ENCODE measurements around the gene SLC4A8. TPM values are rescaled to one million over a fixed set of nuclear protein-coding genes. Genes with fewer than 3 reads are reported as not detected.

Gene SLC4A8
- total RNA-seq, 3 donors from 2014 or later (not counting 1 experiment from before 2014, with no cell fraction given), result 9.8 to 19.2 (median 13.6) TPM

DNA sequence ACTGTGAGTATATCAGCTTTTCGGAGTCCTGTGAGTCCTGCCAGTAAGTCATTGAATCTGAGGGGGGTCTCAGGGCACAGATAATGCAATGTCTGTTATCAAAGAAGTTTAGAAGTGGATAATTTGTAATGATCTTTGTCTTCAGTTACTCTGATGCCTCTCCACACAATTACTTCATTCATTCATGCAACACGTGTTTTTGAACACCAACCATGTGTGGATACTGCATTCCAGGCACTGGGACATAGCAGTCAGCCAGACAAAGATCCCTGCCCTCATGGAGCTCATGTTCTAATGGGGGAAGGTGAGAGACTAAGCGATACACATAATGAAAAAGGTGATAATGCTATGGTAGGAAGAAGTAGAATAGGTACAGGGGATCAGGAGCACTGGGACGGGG lies 105.6 kb downstream of the SLC4A8 start:
- no peaks in the 10 kb centered on the region for H3K9me3 Mint-ChIP-seq
- WGBS (ENCODE audit: insufficient coverage), result 94% methylated on average over 4 of the region's 4 CpGs
- intact Hi-C loops (cut with micrococcal nuclease), result no loop called here

DNA sequence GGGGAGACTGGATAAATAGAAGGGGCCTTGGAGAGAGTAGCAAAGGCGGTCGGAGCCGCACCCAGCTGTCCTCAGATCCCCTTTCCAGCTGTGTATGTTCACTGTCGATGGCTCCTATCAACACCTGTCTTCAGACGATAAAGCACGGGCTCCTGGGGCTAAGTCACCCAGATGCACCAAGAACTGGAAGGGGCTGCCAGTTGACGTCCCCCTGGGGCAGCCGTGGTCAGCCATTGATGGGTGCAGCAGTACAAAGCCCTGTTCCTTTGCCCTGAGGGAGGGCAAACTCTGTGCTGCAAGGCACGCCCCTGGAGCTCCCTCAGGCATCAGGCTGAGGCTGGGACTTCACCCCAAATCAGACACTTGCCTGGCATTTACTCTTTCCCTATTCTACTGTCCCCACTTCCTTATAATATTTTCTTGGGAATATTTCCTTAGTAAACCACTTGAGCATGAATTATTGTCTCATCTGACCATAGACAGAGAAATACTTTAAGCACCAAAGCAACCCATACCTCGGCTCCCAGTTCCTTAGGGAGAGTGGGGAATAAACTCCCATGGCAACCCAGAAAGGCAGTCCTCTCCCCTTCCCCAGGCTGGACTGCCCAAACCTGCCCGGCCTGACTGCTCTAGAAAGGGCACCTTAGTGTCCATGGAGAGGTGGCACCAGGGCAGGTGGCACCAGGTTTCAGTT lies 106.8 kb downstream of the SLC4A8 start:
- H3K27me3 ChIP-seq (ENCODE audit: control insufficient read depth, insufficient read depth, low read length), result no peaks in the 10 kb centered on the region
- Mint-ChIP-seq H3K4me1 (peaks cover 0 to 9% of the 10 kb centered on the region in 2 donors), H3K9me3 (no peaks in the 10 kb centered on the region), H3K4me3 (no peak overlapping the region), H3K27ac (no peak overlapping the region), H3K36me3 (no peaks in the 10 kb centered on the region), H3K27me3 (ENCODE audit: low read depth in 2 of 2) (peaks cover 15 to 35% of the 10 kb centered on the region in 2 donors)
- peaks cover 4% of the 10 kb centered on the region for H3K4me1 ChIP-seq (ENCODE audit: control insufficient read depth, insufficient read depth, low read length)
- no peak overlapping the region for H3K27ac ChIP-seq (ENCODE audit: low read length)
- intact Hi-C loops (cut with micrococcal nuclease), result no loop called here
- no peak for DNase-seq
- no peak for ATAC-seq
- 65% methylated on average over 11 of the region's 11 CpGs for WGBS (ENCODE audit: insufficient coverage)
- TF ChIP-seq, protein P1, sequence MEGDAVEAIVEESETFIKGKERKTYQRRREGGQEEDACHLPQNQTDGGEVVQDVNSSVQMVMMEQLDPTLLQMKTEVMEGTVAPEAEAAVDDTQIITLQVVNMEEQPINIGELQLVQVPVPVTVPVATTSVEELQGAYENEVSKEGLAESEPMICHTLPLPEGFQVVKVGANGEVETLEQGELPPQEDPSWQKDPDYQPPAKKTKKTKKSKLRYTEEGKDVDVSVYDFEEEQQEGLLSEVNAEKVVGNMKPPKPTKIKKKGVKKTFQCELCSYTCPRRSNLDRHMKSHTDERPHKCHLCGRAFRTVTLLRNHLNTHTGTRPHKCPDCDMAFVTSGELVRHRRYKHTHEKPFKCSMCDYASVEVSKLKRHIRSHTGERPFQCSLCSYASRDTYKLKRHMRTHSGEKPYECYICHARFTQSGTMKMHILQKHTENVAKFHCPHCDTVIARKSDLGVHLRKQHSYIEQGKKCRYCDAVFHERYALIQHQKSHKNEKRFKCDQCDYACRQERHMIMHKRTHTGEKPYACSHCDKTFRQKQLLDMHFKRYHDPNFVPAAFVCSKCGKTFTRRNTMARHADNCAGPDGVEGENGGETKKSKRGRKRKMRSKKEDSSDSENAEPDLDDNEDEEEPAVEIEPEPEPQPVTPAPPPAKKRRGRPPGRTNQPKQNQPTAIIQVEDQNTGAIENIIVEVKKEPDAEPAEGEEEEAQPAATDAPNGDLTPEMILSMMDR (IDR thresholded peaks at IDR 0.05), result no peak
- H3K36me3 ChIP-seq (ENCODE audit: control insufficient read depth, insufficient read depth, low read length), result no peaks in the 10 kb centered on the region
- no peaks in the 10 kb centered on the region for H3K9me3 ChIP-seq (ENCODE audit: control insufficient read depth, insufficient read depth, low read length)
- no peak overlapping the region for H3K4me3 ChIP-seq (ENCODE audit: low read length)

More for the DNA sequence above, 105.6 kb downstream of the SLC4A8 start:
- Histone ChIP-seq H3K4me3 (ENCODE audit: low read length) (no peak overlapping the region), H3K4me1 (ENCODE audit: control insufficient read depth, insufficient read depth, low read length) (peaks cover 4% of the 10 kb centered on the region), H3K9me3 (ENCODE audit: control insufficient read depth, insufficient read depth, low read length) (no peaks in the 10 kb centered on the region), H3K27me3 (ENCODE audit: control insufficient read depth, insufficient read depth, low read length) (no peaks in the 10 kb centered on the region), H3K27ac (ENCODE audit: low read length) (no peak overlapping the region), H3K36me3 (ENCODE audit: control insufficient read depth, insufficient read depth, low read length) (no peaks in the 10 kb centered on the region)
- H3K36me3 Mint-ChIP-seq, result no peaks in the 10 kb centered on the region
- H3K27me3 Mint-ChIP-seq (ENCODE audit: low read depth in 2 of 2), result peaks cover 15 to 27% of the 10 kb centered on the region in 2 donors
- peaks cover 0 to 9% of the 10 kb centered on the region in 2 donors for H3K4me1 Mint-ChIP-seq
- DNase-seq, result no peak
- TF ChIP-seq, protein P1 (IDR thresholded peaks at IDR 0.05), result no peak
- no peak overlapping the region for H3K4me3 Mint-ChIP-seq
- H3K27ac Mint-ChIP-seq, result no peak overlapping the region
- ATAC-seq, result no peak

DNA sequence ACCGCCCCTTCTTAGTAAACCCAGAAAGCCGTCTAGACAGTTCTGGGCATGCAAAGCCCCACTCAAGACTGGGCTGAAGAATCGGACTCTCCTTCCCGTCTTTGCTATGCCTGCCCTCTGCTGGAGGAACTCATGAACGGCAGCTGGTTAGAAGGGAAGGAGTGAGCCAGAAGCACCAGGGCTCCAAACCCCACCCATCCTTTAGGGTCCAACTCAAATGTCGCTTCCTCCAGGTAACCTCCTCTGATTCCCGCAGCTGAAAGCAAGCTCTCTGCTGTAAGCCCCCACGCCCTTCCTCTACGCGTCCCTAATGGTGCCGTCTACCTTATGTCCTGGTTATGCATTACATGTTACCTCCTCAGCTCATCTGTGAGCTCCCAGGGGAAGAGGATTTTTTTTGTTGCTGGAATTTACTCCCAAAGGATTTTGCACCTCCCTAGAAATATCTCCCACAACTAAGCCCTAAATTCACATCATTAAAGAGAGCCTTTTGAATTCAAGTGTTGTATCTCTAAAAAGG lies 107.4 kb downstream of the SLC4A8 start:
- H3K4me1 Mint-ChIP-seq, result peaks cover 0 to 9% of the 10 kb centered on the region in 2 donors
- Histone ChIP-seq H3K4me1 (ENCODE audit: control insufficient read depth, insufficient read depth, low read length) (peaks cover 4% of the 10 kb centered on the region), H3K4me3 (ENCODE audit: low read length) (no peak overlapping the region), H3K27me3 (ENCODE audit: control insufficient read depth, insufficient read depth, low read length) (no peaks in the 10 kb centered on the region), H3K9me3 (ENCODE audit: control insufficient read depth, insufficient read depth, low read length) (no peaks in the 10 kb centered on the region), H3K36me3 (ENCODE audit: control insufficient read depth, insufficient read depth, low read length) (no peaks in the 10 kb centered on the region), H3K27ac (ENCODE audit: low read length) (no peak overlapping the region)
- H3K36me3 Mint-ChIP-seq, result no peaks in the 10 kb centered on the region
- H3K9me3 Mint-ChIP-seq, result no peaks in the 10 kb centered on the region
- ATAC-seq, result peak; percentile 88 to 99 (median 99)
- no peak overlapping the region for H3K4me3 Mint-ChIP-seq
- 12% methylated on average over 11 of the region's 11 CpGs for WGBS (ENCODE audit: insufficient coverage)
- DNase-seq, result peak; percentile 60 to 84
- no peak overlapping the region for H3K27ac Mint-ChIP-seq
- intact Hi-C loops (cut with micrococcal nuclease), result loop anchor here (1.0 to 2.0 kb wide), 2 partner anchors 107 to 707 kb away; no protein-coding TSS in a partner anchor
- peaks cover 15 to 35% of the 10 kb centered on the region in 2 donors for H3K27me3 Mint-ChIP-seq (ENCODE audit: low read depth in 2 of 2)
- TF ChIP-seq, protein P1 (IDR thresholded peaks at IDR 0.05), result peak; percentile 92

All from natural killer cell (primary cell).